Large intestine (tissue), 3 donors: ENCODE results near the gene PAX1. TPM values are rescaled to one million over a fixed set of nuclear protein-coding genes. Genes with fewer than 3 reads are reported as not detected.

Source experiments
- DNase-seq, 2 donors: peaks; one replicate each; pipeline versions ENCODE4 v3.0.0 to v3.0.0-alpha.2; 2013
- H3K27ac ChIP-seq: one replicate; pipeline ENCODE4 v1.5.1; 2013; ENCODE audit warnings: low read length
- H3K27me3 ChIP-seq: 2 replicates; pipeline ENCODE4 v1.6.1; 2013; ENCODE audit warnings: low read length; ENCODE audit not compliant: control insufficient read depth, insufficient read depth
- H3K36me3 ChIP-seq: 2 replicates; pipeline ENCODE4 v1.6.1; 2013; ENCODE audit warnings: low read length; ENCODE audit not compliant: control insufficient read depth, insufficient read depth
- H3K4me1 ChIP-seq: one replicate; pipeline ENCODE4 v1.6.1; 2013; ENCODE audit warnings: low read length; ENCODE audit not compliant: control insufficient read depth, insufficient read depth
- H3K4me3 ChIP-seq: one replicate; pipeline ENCODE4 v1.5.1; 2013; ENCODE audit warnings: low read length
- H3K9me3 ChIP-seq: one replicate; pipeline ENCODE4 v1.6.1; 2013; ENCODE audit warnings: mild to moderate bottlenecking, low read depth, low read length, moderate library complexity; ENCODE audit not compliant: control insufficient read depth
- WGBS: methylation state at CpG from one replicate; pipeline ENCODE4 v1.1.5; 2013; ENCODE audit warnings: low lambda C conversion rate; ENCODE audit not compliant: insufficient coverage; 5-methylcytosine and 5-hydroxymethylcytosine counted together
- polyA plus RNA-seq: library from polyadenylated mRNA; unstranded; fragments of 120-200 nt; gene quantifications from one replicate; pipeline ENCODE4 v1.2.1, GENCODE V29; 2013

PAX1 gene
- polyA plus RNA-seq, 1 donor, result not detected

DNA sequence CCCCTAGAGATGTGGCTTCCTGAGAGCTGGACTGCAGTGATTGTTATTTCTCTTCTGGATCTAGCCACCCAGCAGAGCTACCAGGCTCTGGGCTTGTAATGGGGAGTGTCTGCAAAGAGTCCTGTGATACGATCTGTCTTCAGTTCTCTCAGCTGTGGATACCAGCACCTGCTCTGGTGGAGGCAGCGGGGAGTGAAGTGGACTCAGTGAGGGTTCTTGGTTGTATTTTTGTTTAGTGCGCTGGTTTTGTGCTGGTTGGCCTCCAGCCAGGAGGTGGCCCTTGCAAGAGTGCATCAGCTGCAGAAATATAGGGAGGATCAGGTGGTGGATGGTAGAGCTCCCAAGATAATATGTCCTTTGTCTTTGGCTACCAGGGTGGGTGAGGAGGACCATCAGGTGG is 33.7 kb downstream of the PAX1 start:
- no peaks in the 10 kb centered on the region for H3K4me1 ChIP-seq
- H3K27me3 ChIP-seq, result no peaks in the 10 kb centered on the region
- no peak overlapping the region for H3K27ac ChIP-seq
- WGBS, result no CpG with 5 or more reads among the region's 3 CpGs
- no peak overlapping the region for H3K4me3 ChIP-seq
- DNase-seq, result no peak
- H3K9me3 ChIP-seq, result no peaks in the 10 kb centered on the region
- no peaks in the 10 kb centered on the region for H3K36me3 ChIP-seq

DNA sequence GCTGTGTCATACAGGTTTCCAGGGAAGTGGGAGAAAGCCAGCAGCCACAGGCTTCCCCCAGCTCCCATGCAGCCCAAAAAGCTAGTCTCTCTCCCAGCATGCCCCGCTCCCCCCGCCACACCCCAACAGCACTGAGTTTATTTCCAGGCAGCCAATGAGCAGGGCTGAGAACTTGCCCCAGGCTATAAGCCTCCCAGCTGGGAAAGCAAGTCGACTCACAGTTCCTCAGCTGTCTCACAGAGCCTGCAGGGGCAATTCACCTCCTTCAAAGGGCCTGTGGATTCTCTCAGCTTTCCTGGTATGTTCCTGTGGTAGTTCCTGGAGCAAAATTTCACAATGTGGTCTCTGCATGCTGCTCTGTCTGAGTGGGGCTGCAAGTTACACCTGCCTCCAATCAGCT is 34.2 kb downstream of the PAX1 start:
- DNase-seq, result no peak
- WGBS, result no CpG with 5 or more reads among the region's 3 CpGs
- H3K4me1 ChIP-seq, result no peaks in the 10 kb centered on the region
- no peak overlapping the region for H3K27ac ChIP-seq
- H3K36me3 ChIP-seq, result no peaks in the 10 kb centered on the region
- no peaks in the 10 kb centered on the region for H3K9me3 ChIP-seq
- no peaks in the 10 kb centered on the region for H3K27me3 ChIP-seq
- H3K4me3 ChIP-seq, result no peak overlapping the region

DNA sequence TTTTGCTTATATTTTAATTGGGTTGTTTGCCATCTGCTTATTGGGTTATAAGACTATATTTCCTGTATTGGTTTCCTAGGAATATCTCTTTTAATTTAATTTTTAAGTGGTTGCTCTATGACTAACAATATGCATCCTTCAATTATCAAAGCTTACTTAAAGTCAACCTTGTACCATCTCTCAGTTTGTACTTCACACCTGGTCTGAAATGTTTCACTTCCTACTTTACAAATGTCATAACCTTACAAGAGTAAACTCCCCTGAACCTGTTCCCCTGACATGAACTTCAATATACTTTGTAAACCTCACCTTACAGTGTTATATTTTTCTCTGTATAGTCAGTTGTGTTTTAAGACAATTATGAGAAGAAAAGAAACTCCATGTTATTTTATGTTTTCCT is 35.8 kb downstream of the PAX1 start:
- Histone ChIP-seq H3K4me1 (no peaks in the 10 kb centered on the region), H3K4me3 (no peak overlapping the region), H3K9me3 (no peaks in the 10 kb centered on the region), H3K27ac (no peak overlapping the region), H3K36me3 (no peaks in the 10 kb centered on the region), H3K27me3 (no peaks in the 10 kb centered on the region)
- no peak for DNase-seq

DNA sequence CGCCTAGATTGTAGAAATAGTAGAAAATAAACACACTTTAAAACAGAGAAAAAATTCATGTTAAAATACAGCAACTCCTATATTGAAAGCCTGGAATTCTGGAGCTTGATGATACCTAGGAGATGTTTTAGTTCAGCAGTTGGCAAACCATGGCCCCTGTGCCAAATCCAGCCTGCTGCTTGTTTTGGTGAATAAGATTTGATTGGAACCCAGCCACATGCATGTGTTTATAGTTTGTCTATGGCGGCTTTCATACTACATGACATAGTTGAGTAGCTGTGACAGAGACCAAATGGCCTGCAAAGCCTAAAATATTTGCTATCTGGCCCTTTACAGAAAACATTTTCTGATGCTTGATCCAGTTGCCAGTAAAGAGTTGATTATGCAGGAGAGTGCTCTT is 57.2 kb downstream of the PAX1 start:
- H3K9me3 ChIP-seq, result no peaks in the 10 kb centered on the region
- H3K4me1 ChIP-seq, result no peaks in the 10 kb centered on the region
- no CpG with 5 or more reads among the region's 2 CpGs for WGBS
- H3K36me3 ChIP-seq, result no peaks in the 10 kb centered on the region
- H3K27ac ChIP-seq, result no peak overlapping the region
- no peak overlapping the region for H3K4me3 ChIP-seq
- H3K27me3 ChIP-seq, result peaks cover under 1% of the 10 kb centered on the region
- DNase-seq, result no peak

DNA sequence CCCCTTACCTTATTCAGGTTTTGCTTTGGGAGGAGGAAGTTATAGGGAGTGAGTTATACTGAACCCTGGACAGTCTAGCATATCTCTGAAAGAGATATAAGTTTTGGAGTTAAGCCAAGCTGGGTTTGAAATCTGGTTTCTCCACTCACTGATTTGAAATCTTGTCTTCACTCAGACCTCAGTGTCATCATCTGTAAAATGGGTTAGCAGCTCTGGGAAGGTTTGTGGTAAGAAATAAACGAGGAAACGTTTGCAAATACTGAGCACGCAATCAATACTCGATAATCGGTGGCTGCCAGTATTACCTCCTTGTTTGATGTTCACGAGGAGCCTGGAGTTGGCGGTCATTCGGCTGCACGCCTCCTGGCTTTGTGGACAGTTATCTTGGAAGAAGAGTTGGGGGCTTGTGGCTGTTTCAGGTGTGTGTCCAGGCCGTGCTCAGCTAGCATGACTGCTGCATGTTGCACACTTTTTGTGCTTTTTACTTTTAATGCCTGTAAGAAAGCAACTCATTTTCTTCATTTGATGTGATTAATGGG is 61.8 kb downstream of the PAX1 start:
- DNase-seq, result no peak
- Histone ChIP-seq H3K36me3 (no peaks in the 10 kb centered on the region), H3K4me1 (no peaks in the 10 kb centered on the region), H3K27me3 (peaks cover 2% of the 10 kb centered on the region), H3K27ac (no peak overlapping the region), H3K4me3 (no peak overlapping the region), H3K9me3 (no peaks in the 10 kb centered on the region)
- WGBS, result no CpG with 5 or more reads among the region's 10 CpGs

DNA sequence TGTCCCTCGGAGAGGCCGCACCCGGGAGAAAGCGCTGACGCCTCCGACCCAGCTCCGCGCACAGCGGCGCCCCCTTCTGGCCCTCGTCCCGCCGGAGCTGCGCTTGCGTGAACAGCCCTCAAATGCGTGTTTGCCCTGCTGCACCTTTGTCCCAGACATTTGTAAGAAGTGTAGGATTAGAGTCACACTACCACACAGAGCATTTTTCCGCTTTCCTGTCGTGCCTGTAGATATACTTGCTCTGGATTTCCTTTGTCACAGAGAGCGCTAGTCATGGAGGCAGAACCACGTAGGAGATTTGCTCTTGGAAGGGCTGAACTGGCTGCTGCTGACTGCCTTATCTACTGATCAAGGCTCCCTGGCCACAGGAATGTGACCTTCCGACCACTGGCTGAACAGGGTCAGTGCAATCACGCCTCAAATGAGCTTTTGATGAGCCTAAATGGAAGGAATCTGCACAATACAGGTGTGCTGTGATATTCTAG is 62.3 kb downstream of the PAX1 start:
- no CpG with 5 or more reads among the region's 22 CpGs for WGBS
- H3K27ac ChIP-seq, result no peak overlapping the region
- H3K4me1 ChIP-seq, result no peaks in the 10 kb centered on the region
- DNase-seq, result no peak
- H3K27me3 ChIP-seq, result peaks cover 2% of the 10 kb centered on the region
- H3K36me3 ChIP-seq, result no peaks in the 10 kb centered on the region
- H3K4me3 ChIP-seq, result no peak overlapping the region
- no peaks in the 10 kb centered on the region for H3K9me3 ChIP-seq

Other genes starting within 250 kb of the PAX1 start
- 4.1 TPM for gene NKX2-2, start 191.6 kb upstream of the PAX1 start, polyA plus RNA-seq